HUES6 (cell line): ENCODE results near the gene GJD4.

Source experiments
- H3K27ac ChIP-seq: 2 replicates; pipeline ENCODE4 v1.7.0; 2013; ENCODE audit warnings: low read depth, mild to moderate bottlenecking, low read length, inconsistent platforms
- H3K27me3 ChIP-seq: 2 replicates; pipeline ENCODE4 v1.6.1; 2013; ENCODE audit warnings: low read length; ENCODE audit not compliant: control insufficient read depth, insufficient read depth
- H3K36me3 ChIP-seq: 2 replicates; pipeline ENCODE4 v1.6.1; 2013; ENCODE audit warnings: low read length; ENCODE audit not compliant: control insufficient read depth, insufficient read depth
- H3K4me1 ChIP-seq: 2 replicates; pipeline ENCODE4 v1.6.1; 2013; ENCODE audit warnings: low read length; ENCODE audit not compliant: control insufficient read depth, insufficient read depth
- H3K4me3 ChIP-seq: 2 replicates; pipeline ENCODE4 v1.5.1; 2013; ENCODE audit warnings: low read depth, low read length
- H3K9ac ChIP-seq: one replicate; pipeline ENCODE4 v1.6.1; 2013; ENCODE audit warnings: mild to moderate bottlenecking, low read length
- H3K9me3 ChIP-seq: 2 replicates; pipeline ENCODE4 v1.6.1; 2013; ENCODE audit warnings: low read depth, low read length; ENCODE audit not compliant: control insufficient read depth, insufficient read depth

Gene GJD4

GRCh38 chr10:35652824-35653223 lies 47.7 kb downstream of the GJD4 start:
- no peaks in the 10 kb centered on the region; the same call in 1 of the 2 replicates for H3K4me1 ChIP-seq
- no peak overlapping the region for H3K4me3 ChIP-seq
- peaks cover 26% of the 10 kb centered on the region; the same call in 1 of the 2 replicates for H3K27me3 ChIP-seq
- no peaks in the 10 kb centered on the region for H3K36me3 ChIP-seq
- H3K9me3 ChIP-seq: no peaks in the 10 kb centered on the region
- no peak overlapping the region for H3K9ac ChIP-seq
- no peak overlapping the region for H3K27ac ChIP-seq

DNA sequence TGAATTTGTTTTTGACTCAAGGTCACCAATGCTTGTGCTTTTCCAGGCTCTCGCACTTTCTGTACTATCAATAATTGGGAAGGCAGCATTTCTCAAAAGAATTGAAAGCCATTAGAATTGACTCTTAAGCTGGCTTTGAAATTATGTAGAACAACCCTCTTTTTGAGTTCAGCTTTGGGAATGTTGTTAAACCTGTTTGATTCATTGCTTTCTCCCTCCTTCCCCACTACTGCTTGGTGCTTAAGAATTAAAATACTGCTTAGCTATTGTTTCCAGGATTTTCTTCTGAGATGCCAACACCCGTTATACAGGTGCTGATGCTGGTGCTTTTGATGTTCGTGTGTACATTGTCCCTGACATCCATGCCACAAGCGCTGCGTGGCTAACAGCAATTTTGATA lies 52.5 kb downstream of the GJD4 start:
- Histone ChIP-seq H3K36me3 (no peaks in the 10 kb centered on the region), H3K4me1 (no peaks in the 10 kb centered on the region; the same call in 1 of the 2 replicates), H3K9me3 (no peaks in the 10 kb centered on the region), H3K27me3 (peaks cover 7% of the 10 kb centered on the region; the same call in 1 of the 2 replicates), H3K27ac (no peak overlapping the region), H3K9ac (no peak overlapping the region), H3K4me3 (no peak overlapping the region)
